LNCAP (cell line): ENCODE results near the gene ZNF592.

Experiments used
- TF ChIP-seq, protein P1 (sequence below): fragments of 450-650 bp; IDR thresholded peaks from 2 replicates; pipeline ENCODE4 v1.5.1; 2017; ENCODE audit warnings: mild to moderate bottlenecking

Gene ZNF592

DNA sequence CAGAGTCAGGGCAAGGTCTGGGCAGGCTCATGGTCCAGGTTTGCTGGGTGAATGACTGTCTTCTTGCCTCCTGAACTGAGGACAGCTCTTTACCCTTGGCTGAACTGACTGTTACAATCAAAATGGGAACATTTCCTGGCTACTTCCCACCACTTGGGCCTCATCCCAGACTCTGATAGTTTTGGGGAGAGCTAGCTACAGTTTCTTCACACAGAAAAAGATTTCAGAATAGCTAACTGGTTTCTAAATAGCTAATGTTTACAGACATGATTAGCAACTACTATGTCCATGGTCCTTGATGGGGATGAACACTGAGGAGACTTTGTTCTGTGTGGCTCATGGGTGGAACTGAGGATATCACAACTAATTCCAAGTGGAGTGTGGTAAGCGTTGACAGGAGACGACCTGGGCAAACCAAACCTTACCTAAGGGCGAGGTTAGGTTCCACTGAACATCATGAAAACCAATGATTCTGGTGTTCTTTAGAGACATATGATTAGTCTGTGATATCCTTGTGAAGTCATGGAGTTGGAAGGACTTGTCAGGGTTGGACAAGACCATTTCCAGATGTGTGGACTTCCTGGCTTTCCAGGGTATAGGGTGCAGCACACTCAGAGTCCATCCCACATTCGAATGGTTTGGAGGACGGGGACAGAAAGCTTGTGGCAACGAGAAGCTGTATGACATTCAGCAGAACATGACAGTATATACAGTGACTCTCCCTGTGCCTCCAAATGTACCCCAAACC lies 76.0 kb downstream of the ZNF592 start:
- TF ChIP-seq, protein P1, sequence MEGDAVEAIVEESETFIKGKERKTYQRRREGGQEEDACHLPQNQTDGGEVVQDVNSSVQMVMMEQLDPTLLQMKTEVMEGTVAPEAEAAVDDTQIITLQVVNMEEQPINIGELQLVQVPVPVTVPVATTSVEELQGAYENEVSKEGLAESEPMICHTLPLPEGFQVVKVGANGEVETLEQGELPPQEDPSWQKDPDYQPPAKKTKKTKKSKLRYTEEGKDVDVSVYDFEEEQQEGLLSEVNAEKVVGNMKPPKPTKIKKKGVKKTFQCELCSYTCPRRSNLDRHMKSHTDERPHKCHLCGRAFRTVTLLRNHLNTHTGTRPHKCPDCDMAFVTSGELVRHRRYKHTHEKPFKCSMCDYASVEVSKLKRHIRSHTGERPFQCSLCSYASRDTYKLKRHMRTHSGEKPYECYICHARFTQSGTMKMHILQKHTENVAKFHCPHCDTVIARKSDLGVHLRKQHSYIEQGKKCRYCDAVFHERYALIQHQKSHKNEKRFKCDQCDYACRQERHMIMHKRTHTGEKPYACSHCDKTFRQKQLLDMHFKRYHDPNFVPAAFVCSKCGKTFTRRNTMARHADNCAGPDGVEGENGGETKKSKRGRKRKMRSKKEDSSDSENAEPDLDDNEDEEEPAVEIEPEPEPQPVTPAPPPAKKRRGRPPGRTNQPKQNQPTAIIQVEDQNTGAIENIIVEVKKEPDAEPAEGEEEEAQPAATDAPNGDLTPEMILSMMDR, result no peak

GRCh38 chr15:84826369-84826823 lies 78.0 kb downstream of the ZNF592 start:
- TF ChIP-seq, protein P1, result peak; percentile 43; the same call in 1 of the 2 replicates

DNA sequence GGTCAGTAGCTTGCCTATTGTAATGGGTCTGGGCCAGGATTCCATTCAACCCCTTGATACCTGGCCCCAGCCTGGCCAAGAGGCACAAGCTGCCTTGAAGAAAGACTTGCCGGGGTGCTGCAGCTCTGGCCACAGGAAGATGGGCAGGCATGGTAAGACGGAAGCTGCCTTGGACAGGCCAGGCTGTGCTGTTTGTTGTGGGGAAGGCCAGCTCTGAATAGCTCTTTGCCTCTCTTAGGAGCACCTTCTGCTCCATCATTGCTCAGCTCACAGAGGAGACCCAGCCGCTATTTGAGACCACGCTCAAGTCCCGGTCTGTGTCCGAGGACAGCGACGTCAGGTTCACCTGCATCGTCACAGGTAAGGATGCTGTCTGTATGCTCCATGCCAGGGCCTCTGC lies 78.9 kb downstream of the ZNF592 start:
- TF ChIP-seq, protein P1, result no peak

DNA sequence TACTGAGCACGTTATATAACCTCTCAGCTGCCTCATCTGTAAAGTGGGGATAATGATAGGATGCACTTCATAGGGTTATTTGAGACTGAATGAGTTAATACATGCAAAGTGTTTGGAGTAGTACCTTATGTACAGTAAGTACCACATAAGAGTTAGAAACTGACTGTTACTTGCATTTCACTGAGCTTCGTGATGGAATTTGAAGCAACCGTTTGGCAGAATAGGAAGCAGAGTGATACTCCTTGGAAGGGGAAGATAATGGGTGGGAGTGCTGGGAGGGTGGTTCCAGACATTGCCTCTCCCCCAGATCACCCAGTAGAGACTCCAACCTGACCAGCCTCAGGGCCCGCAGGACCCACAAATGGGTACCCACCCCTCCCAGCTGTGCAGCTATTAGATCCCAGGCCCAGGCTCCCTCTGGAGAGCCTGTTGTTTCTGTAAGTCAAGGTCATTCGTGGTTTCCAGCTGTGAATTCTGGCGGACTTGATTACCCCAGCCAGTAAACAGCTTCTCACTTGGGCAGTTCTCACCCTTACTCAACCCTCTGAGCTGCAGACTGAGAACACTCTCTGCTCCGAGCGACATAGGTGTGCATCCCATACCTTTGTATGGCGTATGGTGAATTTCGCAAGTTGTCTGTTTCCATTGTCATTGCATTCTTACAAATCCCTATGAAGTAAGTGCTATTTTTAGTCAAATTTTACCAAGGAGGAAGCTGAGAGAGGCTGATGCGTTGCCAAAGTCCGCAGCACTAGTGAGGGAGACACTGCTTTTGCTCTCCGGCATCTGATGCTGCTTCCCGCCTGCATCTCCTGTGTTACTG lies 79.9 kb downstream of the ZNF592 start:
- TF ChIP-seq, protein P1, result no peak

- TF ChIP-seq, protein P1, result no peak
Observed at GRCh38 chr15:84829428-84829827, 81.0 kb downstream of the ZNF592 start.

DNA sequence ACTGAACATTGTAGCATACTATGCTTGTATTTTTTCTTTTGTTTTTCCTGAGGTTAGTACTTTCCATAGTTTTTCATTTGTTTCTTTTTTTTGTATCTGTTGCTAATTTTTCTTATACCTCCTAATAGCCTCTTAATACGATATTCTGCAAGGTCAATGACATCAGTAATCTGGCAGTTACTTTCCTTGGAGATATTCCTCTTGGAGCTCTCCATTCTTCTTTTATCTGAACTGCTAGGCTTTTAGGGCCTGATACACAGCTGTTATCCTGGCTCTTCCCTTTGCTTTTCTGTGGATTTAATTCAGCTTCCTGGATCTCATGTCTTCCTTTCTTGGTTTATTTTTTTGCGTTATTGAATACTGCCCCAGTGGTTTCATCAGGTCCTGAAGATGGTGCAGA lies 81.6 kb downstream of the ZNF592 start:
- TF ChIP-seq, protein P1, result no peak

DNA sequence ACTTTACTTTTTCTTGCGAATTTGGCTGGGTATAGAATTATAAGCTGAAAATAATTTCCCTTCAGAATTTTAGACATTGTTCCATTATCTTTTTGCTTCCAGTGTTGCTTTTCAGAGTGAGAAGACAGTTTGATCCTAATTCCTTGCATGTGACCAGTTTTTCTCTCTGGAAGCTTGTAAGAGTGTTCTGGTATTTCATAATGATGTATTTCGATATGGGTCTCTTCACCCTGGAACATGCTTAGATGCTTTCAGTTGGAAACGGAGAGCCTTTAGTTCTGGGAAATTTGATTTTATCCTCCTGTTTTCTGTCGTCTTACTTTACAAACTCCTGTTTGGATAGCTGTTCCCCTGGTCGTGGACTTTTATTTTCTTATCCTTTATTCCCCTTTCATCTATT lies 82.6 kb downstream of the ZNF592 start:
- TF ChIP-seq, protein P1, result no peak
